SK-N-SH (cell line): ENCODE data around the gene PDCD1. TPM values are rescaled to one million over a fixed set of nuclear protein-coding genes. Genes with fewer than 3 reads are reported as not detected.

ENCODE experiments used
- CTCF ChIA-PET: fragments of 300-600, 350-600 bp; formaldehyde crosslinking; extraction: SDS; loops from one replicate; lab custom pipeline; 2021; lab: Yijun Ruan, JAX
- POLR2A ChIA-PET: fragments of 350-600 bp; sonication (Branson Sonifier 250); formaldehyde crosslinking; extraction: SDS; loops from one replicate; lab custom pipeline; 2020; ENCODE audit warnings: antibody characterized with exemption, inconsistent platforms; lab: Yijun Ruan, JAX
- DNase-seq: peaks from one replicate; pipeline ENCODE4 v3.0.0; 2012
- H2AFZ ChIP-seq: fragments of 200-600 bp; sonication (generic); 2 replicates; pipeline ENCODE4 v1.8.1; 2016; ENCODE audit warnings: antibody characterized with exemption, mild to moderate bottlenecking, low read depth
- H3F3A ChIP-seq: fragments of 200-600 bp; sonication (generic); replicated peaks from 2 replicates; pipeline ENCODE3; 2016; ENCODE audit warnings: antibody characterized with exemption, mild to moderate bottlenecking; ENCODE audit not compliant: insufficient read depth
- H3K27ac ChIP-seq, 2 experiments: fragments of 200-500 bp in 1 of 2; fragments of 200-600 bp in 1 of 2; sonication (Bioruptor generic) in 1 of 2; sonication (generic), shearing (Covaris generic) in 1 of 2; 2 replicates each; pipeline versions ENCODE4 v1.5.1 to v1.6.1; 2014 to 2016; ENCODE audit warnings: low read depth in 2 of 2, inconsistent platforms in 1 of 2, low read length in 1 of 2, mild to moderate bottlenecking in 1 of 2, mixed read lengths in 1 of 2
- H3K27me3 ChIP-seq: fragments of 200-600 bp; sonication (generic), shearing (Covaris generic); 2 replicates; pipeline ENCODE4 v1.6.1; 2016; ENCODE audit warnings: mixed run types; ENCODE audit not compliant: insufficient read depth
- H3K36me3 ChIP-seq, 2 experiments: fragments of 200-500 bp in 1 of 2; fragments of 200-600 bp in 1 of 2; sonication (Bioruptor generic) in 1 of 2; sonication (generic) in 1 of 2; replicated peaks in 1 of 2; 2 replicates each; pipeline versions ENCODE3 to v1.5.1; 2014 to 2016; ENCODE audit warnings: low read length in 1 of 2, mild to moderate bottlenecking in 1 of 2; ENCODE audit not compliant: insufficient read depth in 2 of 2, control insufficient read depth in 1 of 2
- H3K4me1 ChIP-seq, 2 experiments: fragments of 200-500 bp in 1 of 2; fragments of 200-600 bp in 1 of 2; sonication (Bioruptor generic) in 1 of 2; sonication (generic), shearing (Covaris generic) in 1 of 2; 2 replicates each; pipeline versions ENCODE4 v1.5.1 to v1.6.1; 2014 to 2016; ENCODE audit warnings: low read depth in 1 of 2, low read length in 1 of 2, mixed run types in 1 of 2; ENCODE audit not compliant: insufficient read depth in 2 of 2, control insufficient read depth in 1 of 2
- H3K4me2 ChIP-seq: fragments of 200-600 bp; sonication (generic), shearing (Covaris generic); 2 replicates; pipeline ENCODE4 v1.6.1; 2017; ENCODE audit warnings: mixed run types
- H3K4me3 ChIP-seq, 2 experiments: fragments of 200-500 bp in 1 of 2; fragments of 200-600 bp in 1 of 2; sonication (Bioruptor generic) in 1 of 2; sonication (generic), shearing (Covaris generic) in 1 of 2; 2 replicates each; pipeline versions ENCODE4 v1.5.1 to v1.8.1; 2014 to 2016; ENCODE audit warnings: low read depth in 2 of 2, inconsistent platforms in 1 of 2, low read length in 1 of 2, mild to moderate bottlenecking in 1 of 2, mixed read lengths in 1 of 2, moderate library complexity in 1 of 2
- H3K79me2 ChIP-seq: fragments of 200-600 bp; sonication (generic); 2 replicates; pipeline ENCODE4 v1.8.1; 2017; ENCODE audit warnings: mild to moderate bottlenecking; ENCODE audit not compliant: insufficient read depth
- H3K9ac ChIP-seq: fragments of 200-600 bp; sonication (generic); 2 replicates; pipeline ENCODE4 v1.6.1; 2017; ENCODE audit warnings: mixed run types
- H3K9me2 ChIP-seq: fragments of 200-600 bp; sonication (generic); 2 replicates; pipeline ENCODE4 v1.6.1; 2017; ENCODE audit warnings: mixed run types
- H3K9me3 ChIP-seq: fragments of 200-600 bp; sonication (generic); 2 replicates; pipeline ENCODE4 v1.6.1; 2017; ENCODE audit warnings: mixed run types, mild to moderate bottlenecking, moderate library complexity
- H4K20me1 ChIP-seq: fragments of 200-600 bp; sonication (generic); 2 replicates; pipeline ENCODE4 v1.6.1; 2017; ENCODE audit warnings: mild to moderate bottlenecking, mixed run types; ENCODE audit not compliant: insufficient read depth
- CHD2 ChIP-seq: fragments of 150-350 bp; IDR thresholded peaks from 2 replicates; pipeline ENCODE4 v1.6.1; 2018; ENCODE audit warnings: low read length; ENCODE audit not compliant: partially characterized antibody
- ELF1 ChIP-seq: IDR thresholded peaks from 2 replicates; pipeline ENCODE4 v1.4.0; 2012
- FOSL2 ChIP-seq: IDR thresholded peaks from 2 replicates; pipeline ENCODE4 v1.4.0; 2012; ENCODE audit warnings: low read depth, mild to moderate bottlenecking, moderate library complexity, borderline replicate concordance
- FOXM1 ChIP-seq: IDR thresholded peaks from 2 replicates; pipeline ENCODE4 v1.4.0; 2012; ENCODE audit warnings: low read depth, mild to moderate bottlenecking
- GATA2 ChIP-seq: sonication (generic); formaldehyde crosslinking; IDR thresholded peaks from 2 replicates; pipeline ENCODE4 v1.5.0; 2020; ENCODE audit warnings: mild to moderate bottlenecking, missing genetic modification reagents
- MAX ChIP-seq: IDR thresholded peaks from 2 replicates; pipeline ENCODE4 v1.4.0; 2012; ENCODE audit warnings: low read depth
- MEF2A ChIP-seq: IDR thresholded peaks from 2 replicates; pipeline ENCODE4 v1.4.0; 2012; ENCODE audit warnings: low read depth, borderline replicate concordance
- MXI1 ChIP-seq: IDR thresholded peaks from 2 replicates; pipeline ENCODE4 v1.6.1; 2012; ENCODE audit warnings: mild to moderate bottlenecking, low read depth, low read length, improper control_type of control experiment
- NRF1 ChIP-seq: IDR thresholded peaks from 2 replicates; pipeline ENCODE4 v1.6.1; 2012; ENCODE audit warnings: low read depth, mild to moderate bottlenecking, low read length
- RAD21 ChIP-seq: IDR thresholded peaks from 2 replicates; pipeline ENCODE4 v1.6.1; 2012; ENCODE audit warnings: mild to moderate bottlenecking, low read length
- RFX5 ChIP-seq: IDR thresholded peaks from 2 replicates; pipeline ENCODE4 v1.6.1; 2012; ENCODE audit warnings: mild to moderate bottlenecking, improper control_type of control experiment, low read length
- RXRA ChIP-seq: IDR thresholded peaks from 2 replicates; pipeline ENCODE4 v1.4.0; 2012; ENCODE audit warnings: low read depth, mild to moderate bottlenecking, borderline replicate concordance
- SIN3A ChIP-seq: IDR thresholded peaks from 2 replicates; pipeline ENCODE4 v1.6.1; 2012; ENCODE audit warnings: low read depth, mild to moderate bottlenecking, low read length, moderate library complexity, borderline replicate concordance
- SMC3 ChIP-seq: IDR thresholded peaks from 2 replicates; pipeline ENCODE4 v1.6.1; 2012; ENCODE audit warnings: low read depth, low read length, improper control_type of control experiment
- TCF12 ChIP-seq: IDR thresholded peaks from 2 replicates; pipeline ENCODE4 v1.4.0; 2012
- ZBTB33 ChIP-seq: IDR thresholded peaks from 2 replicates; pipeline ENCODE4 v1.4.0; 2012; ENCODE audit warnings: low read depth, borderline replicate concordance
- WGBS: methylation state at CpG from one replicate; pipeline ENCODE4 v1.1.6; 2017; ENCODE audit warnings: low lambda C conversion rate; 5-methylcytosine and 5-hydroxymethylcytosine counted together
- polyA plus RNA-seq, 3 experiments: library from polyadenylated mRNA; depleted of rRNA; stranded (reverse); fragments of >200 nt; gene quantifications; 2 replicates each; pipeline ENCODE4 v1.2.3, GENCODE V29; 2012
- TF ChIP-seq, protein P1 (sequence below): fragments of 150-350 bp; IDR thresholded peaks from 2 replicates; pipeline ENCODE4 v1.6.1; 2016; ENCODE audit warnings: mild to moderate bottlenecking, low read depth, low read length

PDCD1 gene
- polyA plus RNA-seq, 1 of the 3 experiments (the other 2 are of a cell fraction) = not detected

DNA sequence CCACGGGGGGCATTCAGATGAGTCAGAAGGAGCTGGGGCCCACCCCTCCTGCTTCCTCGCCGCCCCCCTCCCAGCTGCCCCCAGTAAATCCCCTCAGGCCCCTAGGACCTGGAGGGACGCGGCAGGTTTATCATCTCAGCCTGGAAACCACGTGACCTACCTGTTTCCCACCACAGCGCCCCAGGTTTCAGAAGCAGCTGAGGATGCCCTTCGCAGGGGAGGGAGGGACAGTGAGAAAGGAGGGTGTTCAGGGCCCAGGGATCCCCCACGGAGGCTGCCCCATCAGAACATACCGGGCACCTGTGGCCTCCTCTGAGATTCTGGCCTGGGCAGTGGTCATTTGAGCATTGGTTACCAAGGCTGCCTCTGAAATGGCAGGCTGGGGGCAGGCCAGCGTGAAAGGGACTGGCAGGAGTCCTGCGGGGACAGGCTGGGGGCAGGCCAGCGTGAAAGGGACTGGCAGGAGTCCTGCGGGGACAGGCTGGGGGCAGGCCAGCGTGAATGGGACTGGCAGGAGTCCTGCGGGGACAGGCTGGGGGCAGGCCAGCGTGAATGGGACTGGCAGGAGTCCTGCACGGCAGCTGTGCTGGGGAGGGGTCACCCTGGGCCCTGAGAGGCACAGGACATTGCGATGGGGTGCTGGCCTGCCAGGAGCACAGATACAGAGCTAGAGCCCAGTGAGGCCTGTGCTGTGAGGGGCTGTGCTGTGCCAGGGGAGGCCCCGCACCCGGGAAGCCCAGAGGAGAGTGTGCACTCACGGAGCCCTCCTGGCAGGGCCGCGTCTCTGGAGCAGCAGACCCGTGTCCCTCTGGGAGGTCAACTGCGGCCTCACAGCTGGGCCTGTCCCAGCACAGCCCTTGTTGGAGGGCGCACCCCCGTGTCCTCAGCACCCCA lies 48.1 kb downstream of the PDCD1 start (continued):
- no peak for TF ChIP-seq MEF2A
- no peak for TF ChIP-seq MXI1
- no peak for TF ChIP-seq RFX5
- TF ChIP-seq FOXM1 = no peak
- no peak for TF ChIP-seq MAX

DNA sequence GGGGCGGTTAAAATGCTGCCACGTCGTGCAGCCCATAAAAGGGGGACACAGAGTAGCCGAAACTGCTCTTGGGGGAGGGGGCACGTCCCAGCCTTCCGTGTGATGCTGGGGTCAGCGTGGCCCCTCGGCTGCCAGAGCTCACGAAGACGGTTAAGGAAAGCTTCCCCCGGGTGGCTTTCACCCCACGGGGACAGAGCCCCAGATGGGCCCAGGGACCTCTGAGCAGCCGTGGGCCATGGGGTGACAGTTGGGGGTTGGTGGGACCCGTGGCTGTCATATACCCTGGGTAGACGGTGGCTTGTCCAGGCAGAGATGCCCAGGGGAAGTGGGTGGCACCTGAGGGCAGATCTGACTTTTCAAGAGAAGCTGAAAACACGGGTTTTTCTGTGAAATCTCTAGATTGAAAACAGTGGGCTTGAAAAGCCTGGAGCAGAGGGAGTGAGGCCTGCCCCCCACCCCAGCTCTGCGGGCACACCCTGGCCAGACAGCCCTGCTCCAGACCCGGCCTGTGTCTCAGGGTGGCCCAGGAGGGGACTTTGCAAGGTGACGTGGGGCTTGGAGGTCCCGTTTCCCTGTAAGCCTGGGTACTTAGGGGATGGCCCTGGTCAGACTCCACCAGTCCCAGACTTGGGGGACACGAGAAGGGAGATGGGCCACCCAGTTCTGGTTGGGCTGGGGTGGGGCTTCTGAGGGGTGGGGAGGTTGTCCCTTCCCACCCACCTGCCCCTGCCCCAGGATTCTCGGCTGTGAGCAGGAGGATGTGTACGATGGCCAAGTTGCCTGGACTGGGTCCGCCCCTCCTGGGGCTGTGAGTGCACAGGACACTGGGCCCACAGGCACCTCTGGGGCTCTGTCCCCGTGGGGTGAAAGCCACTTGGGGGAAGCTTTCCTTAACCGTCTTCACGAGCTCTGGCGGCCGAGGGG lies 49.0 kb downstream of the PDCD1 start:
- Histone ChIP-seq H3K4me3 (no peak overlapping the region), H3K4me2 (no peak overlapping the region), H3K9ac (no peak overlapping the region), H3K27ac (peak overlapping the region in 1 of 2 experiments; percentile 97; a peak in 2 of 4 replicates), H3F3A (no peaks in the 10 kb centered on the region), H3K79me2 (no peaks in the 10 kb centered on the region), H3K36me3 (no peaks in the 10 kb centered on the region), H3K9me3 (no peaks in the 10 kb centered on the region), H2AFZ (no peak overlapping the region), H3K4me1 (peaks cover 2 to 41% of the 10 kb centered on the region in 2 experiments), H3K9me2 (no peaks in the 10 kb centered on the region), H3K27me3 (no peaks in the 10 kb centered on the region), H4K20me1 (no peaks in the 10 kb centered on the region)
- TF ChIP-seq SMC3 = no peak
- TF ChIP-seq MXI1 = no peak
- TF ChIP-seq GATA2 (CRISPR knock-in tag) = no peak
- no peak for TF ChIP-seq FOSL2
- TF ChIP-seq RFX5 = no peak
- TF ChIP-seq RAD21 = no peak
- no peak for TF ChIP-seq SIN3A
- TF ChIP-seq RXRA = no peak
- CTCF ChIA-PET = interaction anchor here (1.6 kb wide), 2 partner anchors 27 to 107 kb away, joined by 3 to 4 read pairs; no protein-coding TSS in a partner anchor
- 74% methylated on average over 13 of the region's 29 CpGs for WGBS
- POLR2A ChIA-PET = no interaction called here
- DNase-seq = peak; percentile 32

DNA sequence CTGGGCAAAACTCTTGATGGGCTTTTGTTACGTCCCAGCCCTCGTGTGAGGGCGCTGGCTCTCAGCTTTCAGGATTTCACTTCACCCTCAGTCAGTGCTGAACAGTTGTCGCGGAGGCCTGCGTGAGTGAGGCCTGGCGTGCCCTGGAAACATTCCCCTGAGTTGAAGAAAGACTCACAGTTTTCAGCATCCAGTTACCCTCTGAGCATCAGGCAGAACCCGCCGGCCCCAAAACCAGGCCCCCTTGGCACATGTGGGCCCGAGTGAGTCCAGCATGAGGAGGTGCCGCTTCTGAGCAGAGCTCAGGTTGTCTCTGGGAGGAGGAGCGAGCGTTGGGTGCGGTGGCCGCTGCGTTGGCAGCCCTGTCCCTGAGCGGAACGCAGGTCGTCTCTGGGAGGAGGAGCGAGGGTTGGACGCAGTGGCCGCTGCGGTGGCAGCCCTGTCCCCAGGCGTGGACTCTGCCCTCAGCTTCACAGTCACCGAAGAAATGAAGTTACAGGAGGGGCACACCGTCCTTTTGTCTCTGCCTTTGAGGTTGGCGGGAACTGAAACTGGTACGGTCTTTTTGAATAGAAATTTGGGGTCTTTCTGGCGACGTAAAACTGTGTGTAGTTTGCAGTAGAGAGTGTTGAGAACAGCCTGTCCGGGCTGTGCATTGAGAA lies 49.8 kb downstream of the PDCD1 start, which contains the start of gene NEU4:
NEU4 (plus strand) TSS at position 473 of the 662 bp plus-strand sequence. CDS start 5,292 bp downstream, outside the sequence.
- Histone ChIP-seq H3K36me3 (no peaks in the 10 kb centered on the region), H3K9me2 (no peaks in the 10 kb centered on the region), H3K79me2 (no peaks in the 10 kb centered on the region), H3K27me3 (no peaks in the 10 kb centered on the region), H3K4me2 (no peak within 1 kb of the TSS), H4K20me1 (no peaks in the 10 kb centered on the region), H3K4me1 (peaks cover 6 to 48% of the 10 kb centered on the region in 2 experiments), H3K4me3 (no peak within 1 kb of the TSS), H3K9ac (no peak within 1 kb of the TSS), H3F3A (no peaks in the 10 kb centered on the region), H3K9me3 (no peaks in the 10 kb centered on the region), H2AFZ (no peak within 1 kb of the TSS), H3K27ac (peak within 1 kb of the TSS in 1 of 2 experiments; percentile 97; a peak in 2 of 4 replicates)
- CTCF ChIA-PET = interaction anchor here (1.4 kb wide), 1 partner anchor 13 kb away, joined by 3 read pairs; no protein-coding TSS in a partner anchor
- DNase-seq = peak; percentile 51
- 90% methylated on average over 16 of the region's 31 CpGs for WGBS
- POLR2A ChIA-PET = no interaction called here
- TF ChIP-seq SMC3 (no peak), TCF12 (no peak), ZBTB33 (no peak), FOXM1 (no peak), NRF1 (no peak), ELF1 (no peak), RFX5 (no peak), CHD2 (no peak)
- TF ChIP-seq, protein P1, sequence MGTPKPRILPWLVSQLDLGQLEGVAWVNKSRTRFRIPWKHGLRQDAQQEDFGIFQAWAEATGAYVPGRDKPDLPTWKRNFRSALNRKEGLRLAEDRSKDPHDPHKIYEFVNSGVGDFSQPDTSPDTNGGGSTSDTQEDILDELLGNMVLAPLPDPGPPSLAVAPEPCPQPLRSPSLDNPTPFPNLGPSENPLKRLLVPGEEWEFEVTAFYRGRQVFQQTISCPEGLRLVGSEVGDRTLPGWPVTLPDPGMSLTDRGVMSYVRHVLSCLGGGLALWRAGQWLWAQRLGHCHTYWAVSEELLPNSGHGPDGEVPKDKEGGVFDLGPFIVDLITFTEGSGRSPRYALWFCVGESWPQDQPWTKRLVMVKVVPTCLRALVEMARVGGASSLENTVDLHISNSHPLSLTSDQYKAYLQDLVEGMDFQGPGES = no peak
